Body of pancreas (tissue), 4 donors: ENCODE results near the gene CD24. TPM values are rescaled to one million over a fixed set of nuclear protein-coding genes. Genes with fewer than 3 reads are reported as not detected.
"Not testable (repeated sequence)": the region's sequence is repeated elsewhere in the genome, so short reads cannot be mapped to it uniquely, and the experiment has no call there.

Experiments
- ATAC-seq: fragments of 150-250 bp; one replicate; pipeline ENCODE4 v1.9.1; 2016
- DNase-seq, 4 donors: peaks; one replicate each; pipeline ENCODE4 v3.0.0-alpha.2; 2019
- H3K27ac ChIP-seq, 4 donors: fragments of 200-600 bp; sonication (generic); 1 replicate in 3 of 4; 2 replicates in 1 of 4; pipeline versions ENCODE4 v1.5.1 to v1.6.1; 2016 to 2019; ENCODE audit warnings: mild to moderate bottlenecking in 1 of 4, mixed read lengths in 1 of 4, moderate library complexity in 1 of 4
- H3K27me3 ChIP-seq, 2 donors: fragments of 200-600 bp; sonication (generic); one replicate each; pipeline ENCODE4 v1.6.0; 2016; ENCODE audit warnings: mild to moderate bottlenecking in 1 of 2
- H3K36me3 ChIP-seq, 2 donors: fragments of 200-600 bp; sonication (generic); replicated peaks in 1 of 2; 2 replicates each; pipeline ENCODE4 v1.5.1; 2016; ENCODE audit warnings: low read depth in 2 of 2; ENCODE audit not compliant: insufficient read depth in 1 of 2
- H3K4me1 ChIP-seq: fragments of 200-600 bp; sonication (generic); one replicate; pipeline ENCODE4 v1.6.0; 2016
- H3K4me3 ChIP-seq, 2 donors: fragments of 200-600 bp; sonication (generic); 1 replicate in 1 of 2; 2 replicates in 1 of 2; pipeline ENCODE4 v1.5.1; 2016 to 2019
- H3K9me3 ChIP-seq, 3 donors: fragments of 200-600 bp; sonication (generic); 1 replicate in 2 of 3; 2 replicates in 1 of 3; pipeline ENCODE4 v1.5.1; 2016
- CTCF ChIP-seq, 7 experiments: fragments of 450-650 bp in 4 of 7; fragments of 200-600 bp in 3 of 7; sonication (generic) in 3 of 7; IDR thresholded peaks; one replicate each; pipeline ENCODE4 v1.5.1; 2016 to 2019; ENCODE audit warnings: antibody characterized with exemption in 7 of 7
- POLR2A ChIP-seq, 3 donors: fragments of 450-650 bp; IDR thresholded peaks; one replicate each; pipeline ENCODE4 v1.6.1; 2016; ENCODE audit warnings: antibody characterized with exemption in 3 of 3, mild to moderate bottlenecking in 2 of 3
- WGBS, 2 donors: methylation state at CpG; one replicate each; pipeline ENCODE4 v1.1.5; 2017; 5-methylcytosine and 5-hydroxymethylcytosine counted together
- intact Hi-C: fragments of 100-400 bp; cut with DNase I; formaldehyde crosslinking; loops from one replicate; pipeline ENCODE4 v1.15.1; 2023
- total RNA-seq, 2 donors: library from RNA; depleted of rRNA; stranded (reverse); fragments of >200 nt; gene quantifications; one replicate each; pipeline ENCODE4 v1.1.0, GENCODE V29; 2016

Gene CD24
- total RNA-seq: 100 to 1,000 TPM; 292 to 618 TPM

GRCh38 chr6:106974336-106974998 is at the start of gene CD24:
TSS of gene CD24 (minus strand) at chr6:106974729. CDS start at chr6:106974646, 83 bp downstream.
- peaks cover 0 to 2% of the 10 kb centered on the region in 2 donors for H3K36me3 ChIP-seq
- no peaks in the 10 kb centered on the region for H3K9me3 ChIP-seq
- intact Hi-C loops: no loop called here
- peak within 1 kb of the TSS; percentile 94 to 100 (median 100) for H3K27ac ChIP-seq
- 0 to 1% methylated on average over 2 to 37 of the region's 73 CpGs for WGBS, 2 donors
- peak; percentile 89 to 97 (median 97) for TF ChIP-seq POLR2A (IDR thresholded peaks at IDR 0.05)
- TF ChIP-seq CTCF (IDR thresholded peaks at IDR 0.05): peak in 1 of 7 experiments; percentile 11
- H3K4me1 ChIP-seq: peaks cover 33% of the 10 kb centered on the region
- peak within 1 kb of the TSS; percentile 74 to 96 for H3K4me3 ChIP-seq
- ATAC-seq: peak; percentile 72
- H3K27me3 ChIP-seq: no peaks in the 10 kb centered on the region
- DNase-seq: peak; percentile 89 to 92 (median 90)

- H3K4me1 ChIP-seq: peaks cover 23% of the 10 kb centered on the region
- H3K27me3 ChIP-seq: no peaks in the 10 kb centered on the region
- TF ChIP-seq POLR2A (IDR thresholded peaks at IDR 0.05) (no peak), CTCF (IDR thresholded peaks at IDR 0.05) (no peak)
- intact Hi-C loops: no loop called here
- peak overlapping the region in 3 of 4 donors; percentile 1 to 43 (median 27) for H3K27ac ChIP-seq
- H3K36me3 ChIP-seq: no peaks in the 10 kb centered on the region
- no peak overlapping the region for H3K4me3 ChIP-seq
- WGBS, 2 donors: 60% methylated on average over 1 of the region's 1 CpG
- peak; percentile 38 for ATAC-seq
- no peak for DNase-seq
- no peaks in the 10 kb centered on the region for H3K9me3 ChIP-seq
These were observed 47.1 kb upstream of the CD24 start for GRCh38 chr6:107021446-107022185.

GRCh38 chr6:107020239-107020638 is 45.7 kb upstream of the CD24 start:
- Histone ChIP-seq H3K27ac (no peak overlapping the region), H3K36me3 (no peaks in the 10 kb centered on the region), H3K4me3 (no peak overlapping the region), H3K27me3 (no peaks in the 10 kb centered on the region), H3K9me3 (no peaks in the 10 kb centered on the region), H3K4me1 (peaks cover 23% of the 10 kb centered on the region)
- TF ChIP-seq CTCF (IDR thresholded peaks at IDR 0.05) (no peak), POLR2A (IDR thresholded peaks at IDR 0.05) (no peak)
- DNase-seq (peak in 1 of 4 donors; percentile 32), ATAC-seq (peak; percentile 52)
- WGBS, 2 donors: 32 to 34% methylated on average over 4 of the region's 4 CpGs
- intact Hi-C loops: no loop called here

- peaks cover 23% of the 10 kb centered on the region for H3K4me1 ChIP-seq
- intact Hi-C loops, H3K27ac ChIP-seq, H3K4me3 ChIP-seq, H3K9me3 ChIP-seq, H3K27me3 ChIP-seq, H3K36me3 ChIP-seq: not testable (repeated sequence)
- ATAC-seq: peak; percentile 53
- 28 to 55% methylated on average over 4 to 8 of the region's 8 CpGs for WGBS, 2 donors
- peak in 3 of 4 donors; percentile 32 to 51 (median 37) for DNase-seq
These were observed 45.1 kb upstream of the CD24 start for GRCh38 chr6:107019628-107020027.

GRCh38 chr6:107019047-107019446 is 44.5 kb upstream of the CD24 start:
- no peaks in the 10 kb centered on the region for H3K27me3 ChIP-seq
- 91 to 96% methylated on average over 5 of the region's 5 CpGs for WGBS, 2 donors
- TF ChIP-seq POLR2A (IDR thresholded peaks at IDR 0.05) (no peak), CTCF (IDR thresholded peaks at IDR 0.05) (no peak)
- H3K36me3 ChIP-seq: no peaks in the 10 kb centered on the region
- ATAC-seq (no peak), DNase-seq (no peak)
- intact Hi-C loops: no loop called here
- H3K27ac ChIP-seq: no peak overlapping the region
- peaks cover 23% of the 10 kb centered on the region for H3K4me1 ChIP-seq
- no peaks in the 10 kb centered on the region for H3K9me3 ChIP-seq
- H3K4me3 ChIP-seq: no peak overlapping the region
